Mesothelial cell of epicardium (in vitro differentiated cells): ENCODE data around the gene ANKIB1. TPM values are rescaled to one million over a fixed set of nuclear protein-coding genes. Genes with fewer than 3 reads are reported as not detected.

ENCODE experiments used
- DNase-seq, 2 experiments: peaks; one replicate each; pipeline ENCODE4 v3.0.0; 2021; ENCODE audit warnings: low spot score in 2 of 2; ENCODE audit not compliant: unreplicated experiment in 2 of 2
- H3K27ac Mint-ChIP-seq: 2 replicates; pipeline ENCODE4 v1.8.0; 2021; ENCODE audit warnings: mixed read lengths
- H3K27me3 Mint-ChIP-seq: 2 replicates; pipeline ENCODE4 v1.8.0; 2021; ENCODE audit warnings: low read depth, mixed read lengths
- H3K36me3 Mint-ChIP-seq: 2 replicates; pipeline ENCODE4 v1.8.0; 2021; ENCODE audit warnings: mixed read lengths
- H3K4me1 Mint-ChIP-seq: 2 replicates; pipeline ENCODE4 v1.8.0; 2021; ENCODE audit warnings: mixed read lengths
- H3K4me3 Mint-ChIP-seq: 2 replicates; pipeline ENCODE4 v1.8.0; 2021; ENCODE audit warnings: mild to moderate bottlenecking, moderate library complexity, mixed read lengths
- H3K9me3 Mint-ChIP-seq: 2 replicates; pipeline ENCODE4 v1.8.0; 2021; ENCODE audit warnings: mixed read lengths
- CTCF ChIP-seq: fragments of 200-600 bp; sonication (generic); IDR thresholded peaks from one replicate; pipeline ENCODE4 v1.5.0; 2021; ENCODE audit warnings: antibody characterized with exemption; ENCODE audit not compliant: unreplicated experiment
- total RNA-seq: library from RNA; stranded (reverse); gene quantifications from 3 replicates; pipeline ENCODE4 v1.2.1, GENCODE V29; 2021

The ANKIB1 gene
- total RNA-seq, 1 donor from 2014 or later, result 66.6 TPM

- H3K27ac Mint-ChIP-seq, result no peak overlapping the region
- peaks cover 15% of the 10 kb centered on the region for H3K9me3 Mint-ChIP-seq
- H3K4me1 Mint-ChIP-seq, result no peaks in the 10 kb centered on the region
These were observed 23.1 kb downstream of the ANKIB1 start for GRCh38 chr7:92268921-92269320.

GRCh38 chr7:92275327-92275726 lies 29.6 kb downstream of the ANKIB1 start:
- DNase-seq, result no peak
- H3K9me3 Mint-ChIP-seq, result peaks cover 13% of the 10 kb centered on the region
- H3K27me3 Mint-ChIP-seq, result no peaks in the 10 kb centered on the region
- no peak overlapping the region for H3K4me3 Mint-ChIP-seq
- no peak for TF ChIP-seq CTCF
- H3K4me1 Mint-ChIP-seq, result no peaks in the 10 kb centered on the region
- H3K27ac Mint-ChIP-seq, result no peak overlapping the region
- H3K36me3 Mint-ChIP-seq, result peaks cover 15% of the 10 kb centered on the region

More at GRCh38 chr7:92268921-92269320, 23.1 kb downstream of the ANKIB1 start:
- Mint-ChIP-seq H3K4me3 (no peak overlapping the region), H3K27me3 (no peaks in the 10 kb centered on the region), H3K36me3 (peaks cover 15% of the 10 kb centered on the region)
- no peak for DNase-seq
- TF ChIP-seq CTCF, result no peak

GRCh38 chr7:92276460-92276864 lies 30.7 kb downstream of the ANKIB1 start:
- H3K27ac Mint-ChIP-seq, result no peak overlapping the region
- TF ChIP-seq CTCF, result no peak
- H3K4me1 Mint-ChIP-seq, result no peaks in the 10 kb centered on the region
- no peak for DNase-seq
- peaks cover 17% of the 10 kb centered on the region for H3K9me3 Mint-ChIP-seq
- H3K4me3 Mint-ChIP-seq, result no peak overlapping the region
- peaks cover 21% of the 10 kb centered on the region for H3K36me3 Mint-ChIP-seq
- H3K27me3 Mint-ChIP-seq, result no peaks in the 10 kb centered on the region

GRCh38 chr7:92279396-92280031 lies 33.7 kb downstream of the ANKIB1 start:
- TF ChIP-seq CTCF, result no peak
- Mint-ChIP-seq H3K27me3 (no peaks in the 10 kb centered on the region), H3K4me3 (no peak overlapping the region), H3K4me1 (peaks cover 13% of the 10 kb centered on the region), H3K36me3 (peaks cover 10% of the 10 kb centered on the region), H3K9me3 (peaks cover 6% of the 10 kb centered on the region), H3K27ac (no peak overlapping the region)
- no peak for DNase-seq

- no peak for DNase-seq
- no peak for TF ChIP-seq CTCF
- H3K27me3 Mint-ChIP-seq, result no peaks in the 10 kb centered on the region
- H3K4me1 Mint-ChIP-seq, result peaks cover 13% of the 10 kb centered on the region
- H3K36me3 Mint-ChIP-seq, result peaks cover 10% of the 10 kb centered on the region
- no peak overlapping the region for H3K4me3 Mint-ChIP-seq
- H3K27ac Mint-ChIP-seq, result no peak overlapping the region
- peaks cover 6% of the 10 kb centered on the region for H3K9me3 Mint-ChIP-seq
These were observed 35.3 kb downstream of the ANKIB1 start for GRCh38 chr7:92281031-92281430.
